Neural progenitor cell (in vitro differentiated cells): ENCODE results near the gene CIB4.

Experiments used
- CTCF ChIP-seq: fragments of 200-600 bp; sonication (generic); IDR thresholded peaks from 2 replicates; pipeline ENCODE4 v1.5.1; 2017; ENCODE audit warnings: antibody characterized with exemption, mild to moderate bottlenecking
- EZH2 ChIP-seq: fragments of 200-600 bp; sonication (generic); IDR thresholded peaks from 2 replicates; pipeline ENCODE4 v1.6.1; 2017; ENCODE audit warnings: antibody characterized with exemption, mild to moderate bottlenecking, moderate library complexity
- EZH2phosphoT487 ChIP-seq: fragments of 200-600 bp; sonication (generic); IDR thresholded peaks from 2 replicates; pipeline ENCODE4 v1.6.1; 2017; ENCODE audit warnings: antibody characterized with exemption

- TF ChIP-seq CTCF (no peak), EZH2phosphoT487 (no peak), EZH2 (no peak)
Observed at GRCh38 chr2:26655611-26656195, 14.5 kb upstream of the CIB4 start.
